Measurements from ENCODE around the gene EXOSC10. TPM values are rescaled to one million over a fixed set of nuclear protein-coding genes. Genes with fewer than 3 reads are reported as not detected.

The EXOSC10 gene
- total and polyA plus RNA-seq, 2 donors from 2014 or later = 26.2 to 46.8 TPM

- no peaks in the 10 kb centered on the region for H3K9me3 ChIP-seq (ENCODE audit: control insufficient read depth in 2 of 3, insufficient read depth in 1 of 3, low read length in 3 of 3)
- intact Hi-C loops (cut with DNase I) = no loop called here
- FAIRE-seq = no peak
- no peaks in the 10 kb centered on the region for H3K27me3 ChIP-seq (ENCODE audit: control insufficient read depth, insufficient read depth, low read length)
- H3K4me3 ChIP-seq (ENCODE audit: low read length in 3 of 3) = no peak overlapping the region
- TF ChIP-seq, protein P1, sequence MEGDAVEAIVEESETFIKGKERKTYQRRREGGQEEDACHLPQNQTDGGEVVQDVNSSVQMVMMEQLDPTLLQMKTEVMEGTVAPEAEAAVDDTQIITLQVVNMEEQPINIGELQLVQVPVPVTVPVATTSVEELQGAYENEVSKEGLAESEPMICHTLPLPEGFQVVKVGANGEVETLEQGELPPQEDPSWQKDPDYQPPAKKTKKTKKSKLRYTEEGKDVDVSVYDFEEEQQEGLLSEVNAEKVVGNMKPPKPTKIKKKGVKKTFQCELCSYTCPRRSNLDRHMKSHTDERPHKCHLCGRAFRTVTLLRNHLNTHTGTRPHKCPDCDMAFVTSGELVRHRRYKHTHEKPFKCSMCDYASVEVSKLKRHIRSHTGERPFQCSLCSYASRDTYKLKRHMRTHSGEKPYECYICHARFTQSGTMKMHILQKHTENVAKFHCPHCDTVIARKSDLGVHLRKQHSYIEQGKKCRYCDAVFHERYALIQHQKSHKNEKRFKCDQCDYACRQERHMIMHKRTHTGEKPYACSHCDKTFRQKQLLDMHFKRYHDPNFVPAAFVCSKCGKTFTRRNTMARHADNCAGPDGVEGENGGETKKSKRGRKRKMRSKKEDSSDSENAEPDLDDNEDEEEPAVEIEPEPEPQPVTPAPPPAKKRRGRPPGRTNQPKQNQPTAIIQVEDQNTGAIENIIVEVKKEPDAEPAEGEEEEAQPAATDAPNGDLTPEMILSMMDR (IDR thresholded peaks at IDR 0.05; ENCODE audit: borderline replicate concordance, extremely low read depth, insufficient read depth) = no peak
- H3K36me3 ChIP-seq (ENCODE audit: control insufficient read depth in 2 of 3, insufficient read depth in 3 of 3, low read length in 3 of 3) = peaks cover 5 to 61% (median 40%) of the 10 kb centered on the region in 3 donors
- H3K27ac ChIP-seq (ENCODE audit: low read depth in 2 of 2, low read length in 2 of 2) = no peak overlapping the region
- H3K4me1 ChIP-seq (ENCODE audit: control insufficient read depth in 2 of 3, insufficient read depth in 2 of 3, low read depth in 1 of 3, low read length in 3 of 3) = no peaks in the 10 kb centered on the region
- peak in 1 of 5 donors; percentile 36 for DNase-seq
- no peak overlapping the region for H3K9ac ChIP-seq (ENCODE audit: low read length in 3 of 3)
Measured at GRCh38 chr1:11068600-11069473, 30.8 kb downstream of the EXOSC10 start.

DNA sequence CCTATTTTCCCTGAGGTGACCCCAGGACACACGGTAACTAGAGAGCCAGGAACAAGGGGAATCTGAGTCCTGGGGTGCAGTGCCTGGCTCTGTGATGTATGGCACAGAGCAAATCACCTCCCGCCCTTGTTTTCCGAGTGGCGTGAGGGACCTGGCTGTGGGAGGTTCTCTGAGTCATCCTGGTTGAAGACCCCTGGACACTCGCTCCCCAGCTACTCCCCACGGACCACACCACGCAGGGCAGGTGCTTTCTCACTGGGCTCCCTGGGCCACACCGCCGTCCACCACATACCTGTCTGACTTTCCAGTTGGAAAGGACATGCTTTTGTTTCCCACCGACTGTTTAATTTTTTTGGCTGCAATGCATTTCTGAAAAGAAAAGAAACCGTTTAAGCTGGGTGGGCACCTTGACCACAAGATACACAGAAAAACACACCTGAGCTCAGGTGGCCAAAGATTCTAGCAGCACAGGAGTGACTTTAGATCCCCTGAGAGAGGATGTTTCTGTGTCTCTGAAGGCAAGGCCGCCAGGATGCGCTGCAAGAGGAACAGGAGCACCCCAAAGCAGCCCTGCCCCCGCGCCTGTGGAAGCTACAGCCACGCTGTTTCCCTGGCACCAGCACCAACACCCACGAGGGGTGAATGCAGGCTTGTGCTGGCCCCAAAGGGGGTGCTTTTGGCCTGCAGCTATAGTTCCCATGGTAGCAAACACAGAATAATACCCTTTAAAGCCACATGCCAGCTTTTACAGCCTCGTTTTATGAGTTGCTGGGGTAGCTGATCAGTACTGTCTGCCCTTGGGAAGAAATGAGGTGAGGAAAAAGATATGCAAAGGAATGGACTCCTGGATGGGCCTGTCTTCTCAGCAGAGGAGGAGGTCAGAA is 31.7 kb downstream of the EXOSC10 start:
- DNase-seq (peak in 1 of 5 donors; percentile 63), FAIRE-seq (no peak)

DNA sequence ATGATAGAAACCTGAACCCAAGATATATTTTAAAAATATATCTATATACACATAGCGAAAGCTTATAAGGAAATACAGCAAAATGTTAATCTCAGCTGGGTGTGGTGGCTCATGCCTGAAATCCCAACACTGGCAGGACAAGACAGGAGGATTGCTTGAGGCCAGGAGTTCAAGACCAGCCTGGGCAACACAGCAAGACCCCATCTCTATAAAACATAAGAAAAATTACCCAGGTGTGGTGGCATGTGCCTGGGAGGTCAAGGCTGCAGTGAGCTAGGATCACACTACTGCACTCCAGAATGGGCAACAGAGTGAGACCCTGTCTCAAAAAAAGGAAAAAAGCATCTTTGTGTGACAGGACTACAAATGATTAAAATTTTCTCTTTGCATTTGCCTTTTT is 33.9 kb downstream of the EXOSC10 start:
- Histone ChIP-seq H3K4me3 (ENCODE audit: low read length in 3 of 3) (no peak overlapping the region), H3K9ac (ENCODE audit: low read length in 3 of 3) (no peak overlapping the region), H3K27ac (ENCODE audit: low read depth in 2 of 2, low read length in 2 of 2) (no peak overlapping the region), H3K4me1 (ENCODE audit: control insufficient read depth in 2 of 3, insufficient read depth in 2 of 3, low read depth in 1 of 3, low read length in 3 of 3) (peaks cover 0 to 3% (median under 1%) of the 10 kb centered on the region in 3 donors), H3K36me3 (ENCODE audit: control insufficient read depth in 2 of 3, insufficient read depth in 3 of 3, low read length in 3 of 3) (peaks cover 3 to 36% (median 22%) of the 10 kb centered on the region in 3 donors), H3K27me3 (ENCODE audit: control insufficient read depth, insufficient read depth, low read length) (no peaks in the 10 kb centered on the region), H3K9me3 (ENCODE audit: control insufficient read depth in 2 of 3, insufficient read depth in 1 of 3, low read length in 3 of 3) (no peaks in the 10 kb centered on the region)
- TF ChIP-seq, protein P1 (IDR thresholded peaks at IDR 0.05; ENCODE audit: borderline replicate concordance, extremely low read depth, insufficient read depth) = no peak
- DNase-seq (no peak), FAIRE-seq (no peak)
- intact Hi-C loops (cut with DNase I) = no loop called here

More for the DNA sequence above, 31.7 kb downstream of the EXOSC10 start:
- no peaks in the 10 kb centered on the region for H3K27me3 ChIP-seq (ENCODE audit: control insufficient read depth, insufficient read depth, low read length)
- peaks cover 5 to 54% (median 40%) of the 10 kb centered on the region in 3 donors for H3K36me3 ChIP-seq (ENCODE audit: control insufficient read depth in 2 of 3, insufficient read depth in 3 of 3, low read length in 3 of 3)
- no peak overlapping the region for H3K4me3 ChIP-seq (ENCODE audit: low read length in 3 of 3)
- no peak overlapping the region for H3K9ac ChIP-seq (ENCODE audit: low read length in 3 of 3)
- no peaks in the 10 kb centered on the region for H3K9me3 ChIP-seq (ENCODE audit: control insufficient read depth in 2 of 3, insufficient read depth in 1 of 3, low read length in 3 of 3)
- H3K27ac ChIP-seq (ENCODE audit: low read depth in 2 of 2, low read length in 2 of 2) = no peak overlapping the region
- TF ChIP-seq, protein P1 (IDR thresholded peaks at IDR 0.05; ENCODE audit: borderline replicate concordance, extremely low read depth, insufficient read depth) = no peak
- H3K4me1 ChIP-seq (ENCODE audit: control insufficient read depth in 2 of 3, insufficient read depth in 2 of 3, low read depth in 1 of 3, low read length in 3 of 3) = no peaks in the 10 kb centered on the region
- intact Hi-C loops (cut with DNase I) = no loop called here

All from kidney (tissue), 14 donors.